K562 (cell line): ENCODE results near the gene IGF2BP3. TPM values are rescaled to one million over a fixed set of nuclear protein-coding genes. Genes with fewer than 3 reads are reported as not detected.

ENCODE experiments used
- ATF2 ChIP-seq: sonication (generic); formaldehyde crosslinking; IDR thresholded peaks from 2 replicates; pipeline ENCODE4 v1.8.1; 2022; ENCODE audit warnings: missing genetic modification reagents
- BRD4 ChIP-seq: fragments of 200-600 bp; sonication (generic); IDR thresholded peaks from 2 replicates; pipeline ENCODE4 v1.6.1; 2017; ENCODE audit warnings: inconsistent platforms
- CBX2 ChIP-seq: fragments of 200-600 bp; sonication (generic); IDR thresholded peaks from one replicate; pipeline ENCODE4 v1.6.1; 2012; ENCODE audit warnings: mild to moderate bottlenecking, low read length, inconsistent platforms; ENCODE audit not compliant: insufficient read depth, poor library complexity, severe bottlenecking
- CEBPG ChIP-seq, 3 experiments: fragments of 200-800 bp in 1 of 3; sonication (Bioruptor generic) in 1 of 3; sonication (generic) in 1 of 3; formaldehyde crosslinking in 1 of 3; IDR thresholded peaks in 2 of 3; conservative IDR thresholded peaks in 1 of 3; 2 replicates each; pipeline versions ENCODE4 v1.6.1 to v1.8.0; 2016 to 2022; ENCODE audit warnings: missing compliant biosample characterization in 2 of 3, missing genetic modification characterization in 2 of 3, mild to moderate bottlenecking in 1 of 3, missing genetic modification reagents in 1 of 3
- CREB3 ChIP-seq: fragments of 450-650 bp; conservative IDR thresholded peaks from 2 replicates; pipeline ENCODE4 v1.6.1; 2016; ENCODE audit warnings: missing genetic modification characterization, low read depth, mild to moderate bottlenecking, missing compliant biosample characterization, moderate library complexity
- CREBBP ChIP-seq: IDR thresholded peaks from one replicate; pipeline ENCODE4 v1.6.1; 2012; ENCODE audit warnings: low read depth, mild to moderate bottlenecking, control low read depth, inconsistent platforms, low read length
- EP400 ChIP-seq: fragments of 450-650 bp; IDR thresholded peaks from 2 replicates; pipeline ENCODE4 v1.6.1; 2017; ENCODE audit warnings: antibody characterized with exemption, mild to moderate bottlenecking, moderate library complexity
- FOSL1 ChIP-seq: fragments of 200-800 bp; sonication (Bioruptor generic); conservative IDR thresholded peaks from 2 replicates; pipeline ENCODE4 v1.6.1; 2016; ENCODE audit warnings: missing genetic modification characterization, missing compliant biosample characterization
- GTF2B ChIP-seq: IDR thresholded peaks from 2 replicates; pipeline ENCODE4 v1.6.1; 2011; ENCODE audit not compliant: insufficient read length; ENCODE audit errors: extremely low read depth
- GTF2E2 ChIP-seq: fragments of 200-800 bp; sonication (Bioruptor generic); IDR thresholded peaks from 2 replicates; pipeline ENCODE4 v1.6.1; 2016; ENCODE audit warnings: missing genetic modification characterization, missing compliant biosample characterization
- HNRNPL ChIP-seq: fragments of 200-400 bp; formaldehyde crosslinking; IDR thresholded peaks from 2 replicates; pipeline ENCODE4 v1.6.1; 2017; ENCODE audit warnings: low read depth, mild to moderate bottlenecking, low read length
- KLF10 ChIP-seq: fragments of 250-450 bp; sonication (Bioruptor Pico); IDR thresholded peaks from 2 replicates; pipeline ENCODE4 v1.6.1; 2021; ENCODE audit warnings: matching md5 sums
- MNT ChIP-seq, 2 experiments: fragments of 450-650 bp; conservative IDR thresholded peaks; 2 replicates each; pipeline ENCODE4 v1.6.1; 2017; ENCODE audit warnings: mild to moderate bottlenecking in 2 of 2, moderate library complexity in 2 of 2
- MYBL2 ChIP-seq, 2 experiments: fragments of 450-650 bp in 1 of 2; sonication (generic) in 1 of 2; formaldehyde crosslinking in 1 of 2; IDR thresholded peaks; 2 replicates each; pipeline versions ENCODE4 v1.6.1 to v1.8.1; 2017 to 2022; ENCODE audit warnings: borderline replicate concordance in 1 of 2, inconsistent platforms in 1 of 2, low read depth in 1 of 2, mild to moderate bottlenecking in 1 of 2, missing genetic modification reagents in 1 of 2, moderate library complexity in 1 of 2
- RCOR1 ChIP-seq, 2 experiments: IDR thresholded peaks; 2 replicates each; pipeline ENCODE4 v1.6.1; 2012; ENCODE audit warnings: low read depth in 2 of 2, low read length in 2 of 2, borderline replicate concordance in 1 of 2, improper control_type of control experiment in 1 of 2
- SNIP1 ChIP-seq: fragments of 450-650 bp; IDR thresholded peaks from 2 replicates; pipeline ENCODE4 v1.7.1; 2017; ENCODE audit warnings: low read depth, mild to moderate bottlenecking
- TAF9B ChIP-seq: fragments of 450-650 bp; IDR thresholded peaks from 2 replicates; pipeline ENCODE4 v1.6.1; 2018; ENCODE audit warnings: mild to moderate bottlenecking; ENCODE audit not compliant: partially characterized antibody
- ZC3H4 ChIP-seq: sonication (generic); formaldehyde crosslinking; IDR thresholded peaks from 2 replicates; pipeline ENCODE4 v1.9.0; 2021; ENCODE audit warnings: missing genetic modification reagents, borderline replicate concordance
- ZNF354B ChIP-seq: fragments of 250-450 bp; sonication (Bioruptor Pico); IDR thresholded peaks from 2 replicates; pipeline ENCODE4 v1.4.0; 2020
- ZNF561 ChIP-seq: fragments of 450-650 bp; formaldehyde crosslinking; conservative IDR thresholded peaks from 2 replicates; pipeline ENCODE4 v1.4.0; 2020; ENCODE audit warnings: mild to moderate bottlenecking, moderate library complexity
- ZNF707 ChIP-seq: fragments of 250-450 bp; sonication (Bioruptor Pico); conservative IDR thresholded peaks from 2 replicates; pipeline ENCODE4 v1.8.0; 2022; ENCODE audit warnings: inconsistent platforms, mild to moderate bottlenecking, moderate library complexity
- ZNF77 ChIP-seq: fragments of 250-450 bp; sonication (Bioruptor Pico); IDR thresholded peaks from 2 replicates; pipeline ENCODE4 v1.5.0; 2020
- ZNF778 ChIP-seq: fragments of 450-650 bp; formaldehyde crosslinking; IDR thresholded peaks from 2 replicates; pipeline ENCODE4 v1.4.0; 2020; ENCODE audit warnings: mild to moderate bottlenecking, moderate library complexity
- polyA plus RNA-seq, 8 experiments: library from polyadenylated mRNA; depleted of rRNA in 4 of 8; stranded (reverse) in 5 of 8; unstranded in 3 of 8; fragments of >200 nt; fragmentation: Nextera tagmentation in 2 of 8; fragmentation: Illumina TruSeq in 1 of 8; extraction: Ambion mirVana in 2 of 8; extraction: Trizol in 1 of 8; gene quantifications; 2 replicates each; pipeline versions ENCODE4 v1.2.1 to v1.2.3, GENCODE V29; 2011 to 2014; ENCODE audit warnings: inconsistent platforms in 1 of 8, missing spikeins in 1 of 8
- total RNA-seq, 7 experiments: library from RNA; depleted of rRNA in 6 of 7; stranded (reverse); fragments of >200 nt in 6 of 7; fragmentation: Illumina TruSeq in 2 of 7; extraction: Trizol in 2 of 7; gene quantifications; 2 replicates each; pipeline versions ENCODE4 v1.2.1 to v1.2.3, GENCODE V29; 2011 to 2021; ENCODE audit warnings: low replicate concordance in 1 of 7

IGF2BP3 gene
- total and polyA plus RNA-seq, 9 of the 15 experiments (the other 6 are each of a cell fraction or from before 2014, with no cell fraction given) = 8.4 to 88.1 (median 61.2) TPM

GRCh38 chr7:23474829-23475575, 4.7 kb upstream of the IGF2BP3 start (continued):
- TF ChIP-seq CREB3 (tag) = no peak
- TF ChIP-seq ZNF561 (CRISPR knock-in tag) = no peak
- TF ChIP-seq ZNF778 (CRISPR knock-in tag) = no peak
- peak; percentile 46 for TF ChIP-seq TAF9B
- TF ChIP-seq EP400 = peak; percentile 69
- no peak for TF ChIP-seq GTF2E2 (tag)
- no peak for TF ChIP-seq ZNF354B (CRISPR knock-in tag)
- no peak; the same call in 1 of the 2 replicates for TF ChIP-seq HNRNPL
- TF ChIP-seq CBX2 = no peak
- TF ChIP-seq CREBBP = no peak
- no peak for TF ChIP-seq ZC3H4 (CRISPR knock-in tag)
- no peak for TF ChIP-seq SNIP1
- TF ChIP-seq ZNF77 (CRISPR knock-in tag) = no peak
- 0 out of 2 replicates have a peak, but pooled peaks have one; percentile 23 for TF ChIP-seq FOSL1 (tag)
- no peak for TF ChIP-seq MYBL2 (IDR thresholded peaks at IDR 0.05; ENCODE audit: low read depth)
- no peak for TF ChIP-seq MYBL2 (CRISPR knock-in tag; IDR thresholded peaks at IDR 0.05; ENCODE audit: borderline replicate concordance)
- TF ChIP-seq ATF2 = no peak
- no peak for TF ChIP-seq KLF10 (CRISPR knock-in tag)
- TF ChIP-seq CEBPG (CRISPR knock-in tag; IDR thresholded peaks at IDR 0.05) = no peak
- no peak for TF ChIP-seq CEBPG (tag; conservative IDR thresholded peaks at IDR 0.05 in 1 of 2, IDR thresholded peaks at IDR 0.05 in 1 of 2)
- TF ChIP-seq RCOR1 (IDR thresholded peaks at IDR 0.05; ENCODE audit: borderline replicate concordance in 1 of 2, low read depth in 2 of 2, low read length in 2 of 2) = no peak
- no peak for TF ChIP-seq BRD4
- peak in 1 of 2 experiments; percentile 14; a peak in 1 of 4 replicates for TF ChIP-seq MNT (conservative IDR thresholded peaks at IDR 0.05)
- no peak for TF ChIP-seq GTF2B
- TF ChIP-seq ZNF707 (CRISPR knock-in tag) = no peak
